K562 (cell line): ENCODE data around the gene SLC25A17. TPM values are rescaled to one million over a fixed set of nuclear protein-coding genes. Genes with fewer than 3 reads are reported as not detected.
"Not testable (repeated sequence)": the region's sequence is repeated elsewhere in the genome, so short reads cannot be mapped to it uniquely, and the experiment has no call there.

Source experiments
- ATAC-seq: fragments of 200-7000 bp; cut with Tn5 transposase; 3 replicates; pipeline ENCODE4 v1.9.1; 2020; ENCODE audit warnings: moderate library complexity
- BruUV-seq: library from RNA; stranded (reverse); fragments of 400-500 nt; replicated peaks from 2 replicates; lab custom pipeline; 2021; lab: Mats Ljungman, UMichigan
- CTCF ChIA-PET: fragments of 300-600 bp; formaldehyde crosslinking; extraction: SDS; loops from one replicate; lab custom pipeline; 2021; ENCODE audit warnings: low intra/inter-chr PET ratio; lab: Yijun Ruan, JAX
- POLR2A ChIA-PET: fragments of 300-600, 350-650 bp; sonication (Branson Sonifier 250); formaldehyde crosslinking; extraction: SDS; loops from one replicate; lab custom pipeline; 2021; ENCODE audit warnings: antibody characterized with exemption, inconsistent platforms; lab: Yijun Ruan, JAX
- DNase-seq, 4 experiments: peaks; one replicate each; pipeline versions ENCODE4 v3.0.0 to v3.0.0-alpha.2; 2011 to 2018; ENCODE audit warnings: low spot score in 3 of 4, mixed read lengths in 3 of 4; ENCODE audit errors: extremely low read depth in 1 of 4
- FAIRE-seq: peaks from 2 replicates; lab custom pipeline; 2011; peaks lifted over from hg19 to GRCh38; lab: Jason Lieb, UNC
- H2AFZ ChIP-seq: 2 replicates; pipeline ENCODE4 v1.6.0; 2011; ENCODE audit warnings: low read depth, low read length, control low read depth, inconsistent platforms
- H3K27ac ChIP-seq: fragments of 200-600 bp; 3 replicates; pipeline ENCODE4 v1.8.0; 2011; ENCODE audit warnings: low read depth, mild to moderate bottlenecking, control low read depth, inconsistent platforms, low read length, moderate library complexity, mixed read lengths; ENCODE audit errors: extremely low read depth
- H3K27me3 ChIP-seq, 2 experiments: fragments of 300-600 bp in 1 of 2; 2 replicates in 1 of 2; 3 replicates in 1 of 2; pipeline versions ENCODE4 v1.6.0 to v1.8.0; 2011; ENCODE audit warnings: inconsistent platforms in 2 of 2, low read length in 2 of 2, mild to moderate bottlenecking in 1 of 2, mixed read lengths in 1 of 2, moderate library complexity in 1 of 2; ENCODE audit not compliant: control insufficient read depth in 2 of 2, insufficient read depth in 2 of 2
- H3K36me3 ChIP-seq: fragments of 300-600 bp; 3 replicates; pipeline ENCODE4 v1.8.0; 2011; ENCODE audit warnings: mild to moderate bottlenecking, low read length, inconsistent platforms; ENCODE audit not compliant: control insufficient read depth, insufficient read depth
- H3K4me1 ChIP-seq, 2 experiments: fragments of 200-600 bp in 1 of 2; replicated peaks in 1 of 2; 2 replicates in 1 of 2; 3 replicates in 1 of 2; pipeline versions ENCODE4 v1.5.1 to v1.8.0; 2011; ENCODE audit warnings: inconsistent platforms in 2 of 2, low read length in 2 of 2, mild to moderate bottlenecking in 1 of 2, mixed read lengths in 1 of 2, moderate library complexity in 1 of 2; ENCODE audit not compliant: control insufficient read depth in 2 of 2, insufficient read depth in 2 of 2
- H3K4me2 ChIP-seq: 2 replicates; pipeline ENCODE4 v1.6.1; 2011; ENCODE audit warnings: low read length, control low read depth, inconsistent platforms, mixed read lengths; ENCODE audit not compliant: insufficient read depth
- H3K4me3 ChIP-seq: fragments of 200-600 bp; sonication (generic), shearing (Covaris generic); 2 replicates; pipeline ENCODE4 v1.5.1; 2016; ENCODE audit warnings: control low read depth, inconsistent platforms
- H3K79me2 ChIP-seq: fragments of 200-600 bp; 3 replicates; pipeline ENCODE4 v1.8.0; 2011; ENCODE audit warnings: low read length, inconsistent platforms; ENCODE audit not compliant: control insufficient read depth, insufficient read depth
- H3K9ac ChIP-seq, 2 experiments: 2 replicates each; pipeline versions ENCODE4 v1.6.0 to v1.6.1; 2011; ENCODE audit warnings: low read depth in 2 of 2, low read length in 2 of 2, control low read depth in 1 of 2, inconsistent platforms in 1 of 2, mild to moderate bottlenecking in 1 of 2, mixed read lengths in 1 of 2; ENCODE audit not compliant: insufficient read depth in 1 of 2
- H3K9me1 ChIP-seq: one replicate; pipeline ENCODE4 v1.6.0; 2011; ENCODE audit warnings: inconsistent platforms, mild to moderate bottlenecking, low read length, moderate library complexity; ENCODE audit not compliant: control insufficient read depth, insufficient read depth
- H3K9me3 ChIP-seq: replicated peaks from 2 replicates; pipeline ENCODE4 v1.5.1; 2011; ENCODE audit warnings: low read depth, low read length, inconsistent platforms; ENCODE audit not compliant: control insufficient read depth, insufficient read depth
- H4K20me1 ChIP-seq: replicated peaks from 2 replicates; pipeline ENCODE4 v1.6.1; 2011; ENCODE audit warnings: low read length, inconsistent platforms, mixed read lengths; ENCODE audit not compliant: control insufficient read depth, insufficient read depth
- CHD2 ChIP-seq: IDR thresholded peaks from 2 replicates; pipeline ENCODE4 v1.6.1; 2011; ENCODE audit warnings: low read depth, low read length
- ELF1 ChIP-seq: fragments of 200-800 bp; sonication (Bioruptor generic); IDR thresholded peaks from 2 replicates; pipeline ENCODE4 v1.6.1; 2016; ENCODE audit warnings: missing genetic modification characterization, missing compliant biosample characterization
- WGBS: fragments of 100-300 bp; shearing (Covaris generic); methylation state at CpG from one replicate; pipeline ENCODE4 v1.1.6; 2016; ENCODE audit warnings: low coverage, mixed read lengths; ENCODE audit not compliant: insufficient coverage; ENCODE audit errors: missing lambda C conversion rate; 5-methylcytosine and 5-hydroxymethylcytosine counted together
- in situ Hi-C: fragments of 300-500 bp; cut with MboI; formaldehyde crosslinking; loops from 4 replicates; pipeline ENCODE4 v1.15.0; 2018; ENCODE audit warnings: inconsistent platforms, mixed read lengths
- intact Hi-C: fragments of 100-400 bp; cut with micrococcal nuclease; formaldehyde crosslinking; loops from 2 replicates; pipeline ENCODE4 v1.14.2; 2022
- polyA plus RNA-seq, 8 experiments: library from polyadenylated mRNA; depleted of rRNA in 4 of 8; stranded (reverse) in 5 of 8; unstranded in 3 of 8; fragments of >200 nt; fragmentation: Nextera tagmentation in 2 of 8; fragmentation: Illumina TruSeq in 1 of 8; extraction: Ambion mirVana in 2 of 8; extraction: Trizol in 1 of 8; gene quantifications; 2 replicates each; pipeline versions ENCODE4 v1.2.1 to v1.2.3, GENCODE V29; 2011 to 2014; ENCODE audit warnings: inconsistent platforms in 1 of 8, missing spikeins in 1 of 8
- total RNA-seq, 7 experiments: library from RNA; depleted of rRNA in 6 of 7; stranded (reverse); fragments of >200 nt in 6 of 7; fragmentation: Illumina TruSeq in 2 of 7; extraction: Trizol in 2 of 7; gene quantifications; 2 replicates each; pipeline versions ENCODE4 v1.2.1 to v1.2.3, GENCODE V29; 2011 to 2021; ENCODE audit warnings: low replicate concordance in 1 of 7

Gene SLC25A17
- total and polyA plus RNA-seq, 9 of the 15 experiments (the other 6 are each of a cell fraction or from before 2014, with no cell fraction given), result 32.6 to 136 (median 56.2) TPM

- in situ Hi-C loops, result no loop called here
- POLR2A ChIA-PET, result interaction anchor here (0.9 to 1.0 kb wide), 2 partner anchors 8 to 36 kb away, joined by 3 read pairs; partner anchors contain the start of gene DNAJB7
- no peak for DNase-seq
Measured at GRCh38 chr22:40853333-40853732, 34.2 kb upstream of the SLC25A17 start.

DNA sequence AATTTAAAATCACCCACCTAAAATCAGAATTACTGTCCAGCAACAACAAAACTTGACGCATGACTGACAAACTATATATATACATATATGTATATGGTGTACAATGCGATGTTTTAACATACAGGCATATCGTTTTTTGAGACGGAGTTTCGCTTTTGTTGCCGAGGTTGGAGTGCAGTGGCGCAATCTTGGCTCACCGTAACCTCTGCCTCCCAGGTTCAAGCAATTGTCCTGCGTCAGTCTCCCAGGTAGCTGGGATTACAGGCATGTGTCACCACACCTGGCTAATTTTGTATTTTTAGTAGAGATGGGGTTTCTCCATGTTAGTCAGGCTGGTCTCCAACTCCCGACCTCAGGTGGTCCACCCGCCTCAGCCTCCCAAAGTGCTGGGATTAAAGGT lies 26.7 kb upstream of the SLC25A17 start:
- H3K4me2 ChIP-seq, DNase-seq, ATAC-seq, H4K20me1 ChIP-seq, H3K9me1 ChIP-seq, H3K27ac ChIP-seq, POLR2A ChIA-PET, CTCF ChIA-PET, H3K4me1 ChIP-seq, in situ Hi-C loops, H3K9me3 ChIP-seq, FAIRE-seq, H3K9ac ChIP-seq, BruUV-seq, H3K27me3 ChIP-seq, H2AFZ ChIP-seq, intact Hi-C loops, H3K4me3 ChIP-seq: not testable (repeated sequence)
- peaks cover 90% of the 10 kb centered on the region for H3K36me3 ChIP-seq
- 93% methylated on average over 11 of the region's 11 CpGs for WGBS
- peaks cover 48% of the 10 kb centered on the region for H3K79me2 ChIP-seq

More at GRCh38 chr22:40853333-40853732, 34.2 kb upstream of the SLC25A17 start:
- Histone ChIP-seq H3K9me1 (no peaks in the 10 kb centered on the region), H3K27me3 (no peaks in the 10 kb centered on the region), H3K4me3 (0 out of 2 replicates have a peak overlapping the region, but pooled peaks have one; percentile 88), H3K79me2 (peaks cover 92% of the 10 kb centered on the region), H3K27ac (peak overlapping the region; percentile 53), H4K20me1 (no peaks in the 10 kb centered on the region; the same call in 1 of the 2 replicates), H3K4me1 (peaks cover 7% of the 10 kb centered on the region in 2 experiments; a peak in 3 of 5 replicates), H3K36me3 (peaks cover 59% of the 10 kb centered on the region), H3K9me3 (no peaks in the 10 kb centered on the region), H2AFZ (no peak overlapping the region), H3K9ac (peak overlapping the region in 1 of 2 experiments; percentile 91; a peak in 3 of 4 replicates), H3K4me2 (peak overlapping the region; percentile 88)
- ATAC-seq, result no peak
- no peak for FAIRE-seq
- BruUV-seq, result no TSS peak
- intact Hi-C loops, result no loop called here
- TF ChIP-seq ELF1 (no peak), CHD2 (no peak)
- 44% methylated on average over 1 of the region's 1 CpG for WGBS
- CTCF ChIA-PET, result no interaction called here
